Prostate gland (tissue), 2 donors: ENCODE measurements around the gene CDHR2. TPM values are rescaled to one million over a fixed set of nuclear protein-coding genes. Genes with fewer than 3 reads are reported as not detected.

Experiments used
- DNase-seq: peaks from one replicate; pipeline ENCODE4 v3.0.0-alpha.2; 2019; ENCODE audit warnings: low spot score
- H3K27ac ChIP-seq, 2 donors: fragments of 200-600 bp; sonication (generic); 2 replicates each; pipeline ENCODE4 v1.5.1; 2017 to 2019
- H3K27me3 ChIP-seq: fragments of 200-600 bp; sonication (generic); replicated peaks from 2 replicates; pipeline ENCODE4 v1.5.1; 2019; ENCODE audit not compliant: insufficient read depth
- H3K36me3 ChIP-seq, 2 donors: fragments of 200-600 bp; sonication (generic); 1 replicate in 1 of 2; 2 replicates in 1 of 2; pipeline versions ENCODE4 v1.5.1 to v1.8.1; 2017 to 2019
- H3K4me1 ChIP-seq: fragments of 200-600 bp; sonication (generic); replicated peaks from 2 replicates; pipeline ENCODE4 v1.5.1; 2019
- H3K4me3 ChIP-seq, 2 donors: fragments of 200-600 bp; sonication (generic); 2 replicates each; pipeline ENCODE4 v1.5.1; 2017 to 2019
- H3K9me3 ChIP-seq: fragments of 200-600 bp; sonication (generic); 2 replicates; pipeline ENCODE4 v1.5.1; 2017
- CTCF ChIP-seq, 4 experiments: fragments of 200-600 bp in 2 of 4; fragments of 450-650 bp in 2 of 4; sonication (generic) in 2 of 4; IDR thresholded peaks; 1 replicate in 3 of 4; 2 replicates in 1 of 4; pipeline ENCODE4 v1.5.1; 2016 to 2019; ENCODE audit warnings: antibody characterized with exemption in 4 of 4, mild to moderate bottlenecking in 2 of 4, moderate library complexity in 2 of 4
- POLR2A ChIP-seq: fragments of 450-650 bp; IDR thresholded peaks from one replicate; pipeline ENCODE4 v1.6.1; 2016; ENCODE audit warnings: antibody characterized with exemption, mild to moderate bottlenecking
- POLR2AphosphoS5 ChIP-seq: sonication (generic); formaldehyde crosslinking; IDR thresholded peaks from one replicate; pipeline ENCODE4 v1.6.1; 2017; ENCODE audit warnings: antibody characterized with exemption
- WGBS: methylation state at CpG from one replicate; pipeline ENCODE4 v1.1.5; 2018; 5-methylcytosine and 5-hydroxymethylcytosine counted together
- intact Hi-C: fragments of 100-400 bp; cut with DNase I; formaldehyde crosslinking; loops from one replicate; pipeline ENCODE4 v1.14.2; 2022
- total RNA-seq, 2 donors: library from RNA; depleted of rRNA; stranded (reverse); fragments of >200 nt; gene quantifications; one replicate each; pipeline ENCODE4 v1.1.0, GENCODE V29; 2016

CDHR2 gene
- total RNA-seq, 2 donors from 2014 or later = 1.1 TPM; not detected in 1

GRCh38 chr5:176573564-176574296 lies 24.6 kb downstream of the CDHR2 start:
- WGBS = 38% methylated on average over 18 of the region's 18 CpGs
- H3K27me3 ChIP-seq = no peaks in the 10 kb centered on the region
- TF ChIP-seq CTCF (IDR thresholded peaks at IDR 0.05) (peak; percentile 54 to 66 (median 54)), POLR2AphosphoS5 (no peak)
- intact Hi-C loops = loop anchor here (10.0 kb wide), 1 partner anchor 159 kb away; the partner anchor contains the start of gene CLTB
- H3K27ac ChIP-seq = no peak overlapping the region
- H3K36me3 ChIP-seq = no peaks in the 10 kb centered on the region
- peak; percentile 29 for DNase-seq
- no peaks in the 10 kb centered on the region for H3K9me3 ChIP-seq
- no peaks in the 10 kb centered on the region for H3K4me1 ChIP-seq
- no peak overlapping the region for H3K4me3 ChIP-seq

GRCh38 chr5:176574297-176574591 lies 25.1 kb downstream of the CDHR2 start:
- no peak overlapping the region for H3K27ac ChIP-seq
- H3K4me1 ChIP-seq = no peaks in the 10 kb centered on the region
- no peak for DNase-seq
- H3K9me3 ChIP-seq = no peaks in the 10 kb centered on the region
- TF ChIP-seq POLR2A (no peak), POLR2AphosphoS5 (no peak), CTCF (IDR thresholded peaks at IDR 0.05) (no peak)
- intact Hi-C loops = loop anchor here (10.0 kb wide), 1 partner anchor 159 kb away; the partner anchor contains the start of gene CLTB
- no peaks in the 10 kb centered on the region for H3K27me3 ChIP-seq
- 44% methylated on average over 10 of the region's 10 CpGs for WGBS
- no peaks in the 10 kb centered on the region for H3K36me3 ChIP-seq
- H3K4me3 ChIP-seq = no peak overlapping the region

- TF ChIP-seq POLR2A (no peak), POLR2AphosphoS5 (no peak), CTCF (IDR thresholded peaks at IDR 0.05) (no peak)
- intact Hi-C loops = loop anchor here (10.0 kb wide), 1 partner anchor 160 kb away; the partner anchor contains the start of gene CLTB
- no peaks in the 10 kb centered on the region for H3K27me3 ChIP-seq
- no peak overlapping the region for H3K27ac ChIP-seq
- no peak overlapping the region for H3K4me3 ChIP-seq
- H3K4me1 ChIP-seq = no peaks in the 10 kb centered on the region
- H3K36me3 ChIP-seq = no peaks in the 10 kb centered on the region
- H3K9me3 ChIP-seq = no peaks in the 10 kb centered on the region
- 88% methylated on average over 12 of the region's 14 CpGs for WGBS
- DNase-seq = no peak
Observed at GRCh38 chr5:176575066-176575465, 25.9 kb downstream of the CDHR2 start.

GRCh38 chr5:176575488-176576422 lies 26.6 kb downstream of the CDHR2 start:
- no peak for DNase-seq
- intact Hi-C loops = loop anchor here (10.0 kb wide), 1 partner anchor 161 kb away; the partner anchor contains the start of gene CLTB
- no peaks in the 10 kb centered on the region for H3K9me3 ChIP-seq
- no peaks in the 10 kb centered on the region for H3K36me3 ChIP-seq
- no peaks in the 10 kb centered on the region for H3K27me3 ChIP-seq
- H3K4me3 ChIP-seq = no peak overlapping the region
- H3K4me1 ChIP-seq = no peaks in the 10 kb centered on the region
- TF ChIP-seq POLR2A = no peak
- no peak for TF ChIP-seq POLR2AphosphoS5
- no peak for TF ChIP-seq CTCF (IDR thresholded peaks at IDR 0.05)
- 83% methylated on average over 37 of the region's 37 CpGs for WGBS
- H3K27ac ChIP-seq = no peak overlapping the region
